Stimulated activated CD8-positive, alpha-beta memory T cell treated with anti-CD3 and anti-CD28 coated beads, Interleukin-12 subunit alpha, Interleukin-12 subunit beta, amount 100 ng/mL, for 24 hours (primary cell): ENCODE measurements around the gene LEMD2.

Experiments used
- DNase-seq: peaks from one replicate; pipeline ENCODE4 v3.0.0-alpha.2; 2020; ENCODE audit errors: extremely low read depth

LEMD2 gene

DNA sequence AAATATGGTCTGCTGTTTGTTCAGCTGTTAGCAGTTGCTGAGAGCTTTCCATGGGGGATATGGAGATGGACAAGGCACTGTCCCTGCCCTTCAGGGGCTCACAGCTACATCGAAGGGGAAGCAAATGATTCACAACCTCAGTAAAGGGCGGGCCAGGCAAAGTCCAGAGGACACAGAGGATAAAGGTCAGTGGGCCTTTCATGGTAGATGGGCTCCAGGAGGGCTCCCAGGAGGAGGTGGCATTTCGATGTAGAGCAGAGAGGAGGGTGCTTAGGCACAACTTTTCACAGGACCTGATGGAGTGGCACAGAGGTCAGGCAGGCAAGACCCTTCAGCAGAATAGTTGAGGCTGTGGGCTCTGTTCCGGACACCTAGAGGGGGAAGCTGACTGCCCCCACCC, 30.1 kb upstream of the LEMD2 start:
- DNase-seq, result no peak

DNA sequence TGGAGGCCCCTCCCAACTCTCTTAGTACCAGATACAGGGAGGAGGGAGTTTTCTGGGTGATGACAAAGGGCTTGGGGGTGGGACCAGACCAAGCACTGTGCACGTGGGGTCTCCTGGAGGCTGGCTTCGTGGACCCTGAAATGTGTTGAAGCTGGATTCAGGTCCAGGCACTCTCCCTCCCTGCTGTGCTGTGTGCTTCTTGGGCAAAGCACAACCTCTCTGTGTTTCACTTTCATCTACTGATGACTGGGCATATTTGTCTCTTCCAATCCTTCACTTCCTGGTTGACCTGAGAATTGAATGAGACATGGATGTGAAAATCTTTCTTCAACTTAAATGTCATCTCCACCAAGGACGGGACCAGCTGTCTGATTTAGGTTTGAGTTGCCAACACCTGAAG, 29.4 kb upstream of the LEMD2 start:
- no peak for DNase-seq

DNA sequence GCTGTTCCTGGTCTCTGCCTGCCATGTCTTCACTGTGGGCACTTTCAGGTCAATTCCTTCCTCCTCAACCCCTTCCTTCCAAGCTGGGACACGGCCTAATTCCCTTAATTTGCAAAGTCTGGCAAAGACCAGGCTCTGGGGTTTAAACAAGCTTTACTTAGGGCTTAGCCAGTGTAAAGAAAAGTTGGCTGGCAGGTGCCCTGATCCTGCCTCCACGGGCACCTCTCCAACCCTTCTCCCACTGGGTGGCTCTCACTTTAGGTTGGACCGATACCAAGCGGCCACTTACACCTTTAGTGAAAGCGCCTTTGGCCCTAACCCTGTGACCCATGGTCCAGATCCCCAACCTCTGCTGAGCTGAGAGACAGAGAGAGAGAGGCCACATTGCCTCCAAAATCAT, 28.6 kb upstream of the LEMD2 start:
- DNase-seq, result no peak

DNA sequence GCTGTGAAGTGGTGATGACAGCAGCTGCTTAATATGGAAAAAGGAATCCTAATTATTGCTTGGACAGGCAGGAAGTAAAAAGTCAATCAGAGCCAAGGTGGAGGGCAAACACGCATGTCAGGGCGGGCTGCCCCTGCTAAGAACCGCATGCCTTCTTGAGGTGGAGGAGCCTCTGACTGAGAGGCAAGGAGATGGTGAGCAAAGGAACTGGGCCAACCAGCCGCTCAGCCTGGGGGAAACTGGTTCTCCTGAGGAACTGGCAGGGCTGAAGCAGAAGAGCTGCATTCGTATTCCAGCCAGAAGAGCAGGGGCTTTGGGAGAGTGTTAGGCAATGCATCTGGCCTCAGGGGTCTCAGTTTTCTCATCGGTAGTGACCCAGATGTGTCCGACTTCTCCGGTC, 28.0 kb upstream of the LEMD2 start:
- no peak for DNase-seq

DNA sequence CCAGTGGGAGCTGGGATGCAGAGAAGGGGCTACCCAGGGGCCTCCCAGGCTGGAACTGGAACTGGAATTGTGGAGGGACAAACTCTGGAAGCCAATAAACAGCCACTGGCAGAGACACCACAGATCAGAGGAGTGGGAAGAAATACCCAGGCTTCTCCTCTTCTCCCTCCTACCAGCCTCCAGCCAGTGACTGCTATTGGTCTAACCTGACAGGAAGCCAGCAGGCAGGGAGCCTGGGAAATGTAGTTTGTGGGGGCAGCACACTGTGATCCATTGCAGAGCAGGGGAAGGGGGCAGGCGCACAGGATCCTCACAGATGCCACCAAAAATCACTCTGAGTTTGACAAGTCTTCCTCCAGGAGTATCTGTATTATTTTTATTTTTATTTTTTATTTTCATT, 26.9 kb upstream of the LEMD2 start:
- no peak for DNase-seq

DNA sequence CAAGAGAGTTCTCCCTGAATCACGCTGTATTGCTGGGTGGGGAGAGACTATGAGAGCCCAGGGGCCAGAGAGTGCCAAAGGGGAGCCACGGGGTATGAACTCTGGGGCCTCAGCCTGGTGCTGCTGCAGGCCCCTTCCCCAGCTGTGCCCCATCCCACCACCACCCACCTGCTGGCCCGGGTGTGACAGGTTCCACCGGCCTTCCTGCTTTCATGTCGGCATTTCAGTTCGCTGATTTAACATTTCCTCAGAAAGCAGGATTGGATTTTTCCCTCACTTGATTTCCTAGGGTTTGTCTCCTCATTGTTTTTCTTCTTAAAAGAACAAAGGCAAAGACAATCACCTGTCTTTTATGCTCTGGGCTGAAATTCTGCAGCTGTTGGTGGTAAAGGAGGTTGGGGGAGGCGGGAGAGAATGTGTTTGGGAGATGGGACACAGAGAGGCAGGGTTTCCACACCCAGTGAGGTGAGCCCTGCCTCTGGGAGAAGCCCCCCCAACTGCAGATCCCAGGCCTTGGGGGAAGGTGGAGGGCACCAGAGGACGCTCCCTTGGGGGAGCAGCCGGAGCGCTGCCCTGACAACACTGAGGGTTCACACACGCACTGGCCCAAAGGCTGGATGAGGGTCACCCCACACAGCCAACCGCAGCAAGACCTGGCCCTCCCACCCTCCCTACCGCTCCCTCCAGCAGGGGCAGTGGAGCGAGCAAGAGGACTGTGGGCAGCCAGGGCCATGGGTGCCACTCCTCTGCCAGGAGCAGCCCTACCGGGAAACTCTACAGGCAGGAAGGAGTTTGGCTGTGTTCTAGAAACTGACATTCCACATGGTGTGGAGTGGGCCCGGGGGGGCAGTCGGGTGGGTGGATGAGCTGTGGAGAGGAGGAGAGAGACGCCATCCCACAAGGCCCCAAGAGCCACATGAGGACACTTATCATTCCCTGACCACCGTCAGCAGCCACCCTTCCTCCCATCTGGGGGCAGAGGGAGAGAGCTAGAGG, 25.4 kb upstream of the LEMD2 start:
- DNase-seq, result no peak

DNA sequence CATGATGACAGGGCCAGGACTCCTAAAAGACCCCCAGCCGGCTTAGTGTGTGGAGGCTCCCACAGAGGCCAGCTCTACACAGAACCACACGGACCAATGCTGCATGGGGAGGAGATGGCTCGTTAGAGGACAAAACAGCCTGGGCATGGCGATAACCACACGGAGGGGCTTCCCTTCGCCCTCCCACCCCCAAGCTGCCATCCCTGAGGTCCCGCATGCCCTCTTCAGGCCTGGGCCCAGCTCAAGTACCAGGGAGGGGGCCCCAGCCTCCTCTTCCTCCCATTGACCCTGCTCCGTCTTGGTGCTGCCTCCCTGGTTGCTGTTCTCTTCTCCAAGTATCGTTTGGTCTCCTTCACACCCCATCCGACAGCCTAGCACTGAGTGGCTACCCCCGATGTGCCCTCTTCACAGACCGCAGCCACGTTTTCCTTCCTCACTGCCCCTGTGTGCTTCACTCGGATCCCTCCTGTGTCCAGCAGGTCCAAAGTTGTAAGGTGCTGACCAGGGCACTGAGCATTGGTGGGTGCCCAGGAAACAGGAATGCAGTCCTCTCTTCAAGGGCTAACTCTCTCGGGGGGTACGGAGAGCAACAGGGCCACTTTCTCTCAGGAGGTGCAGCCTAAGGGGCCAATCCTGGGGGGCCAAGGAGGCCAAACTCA, 24.4 kb upstream of the LEMD2 start:
- no peak for DNase-seq

DNA sequence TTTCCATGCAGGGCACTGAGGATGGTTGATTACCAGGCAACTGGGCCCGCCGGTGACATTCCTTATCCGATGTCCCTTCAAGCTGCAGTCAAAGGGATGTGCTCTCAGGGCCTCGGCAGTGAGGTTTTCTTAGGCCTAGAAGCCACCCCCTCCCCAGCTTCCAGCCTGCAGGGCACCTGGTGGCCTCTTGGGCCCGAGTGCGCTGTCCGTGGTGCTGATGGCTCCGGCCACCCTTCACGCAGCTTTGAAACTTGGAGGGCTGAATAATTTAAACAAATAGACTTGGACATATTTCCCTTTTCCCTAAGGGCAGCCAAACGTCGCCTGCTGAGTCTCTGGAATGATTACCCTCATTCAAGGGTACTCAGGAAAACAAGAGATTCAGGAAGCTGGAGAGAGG, 23.7 kb upstream of the LEMD2 start:
- no peak for DNase-seq

DNA sequence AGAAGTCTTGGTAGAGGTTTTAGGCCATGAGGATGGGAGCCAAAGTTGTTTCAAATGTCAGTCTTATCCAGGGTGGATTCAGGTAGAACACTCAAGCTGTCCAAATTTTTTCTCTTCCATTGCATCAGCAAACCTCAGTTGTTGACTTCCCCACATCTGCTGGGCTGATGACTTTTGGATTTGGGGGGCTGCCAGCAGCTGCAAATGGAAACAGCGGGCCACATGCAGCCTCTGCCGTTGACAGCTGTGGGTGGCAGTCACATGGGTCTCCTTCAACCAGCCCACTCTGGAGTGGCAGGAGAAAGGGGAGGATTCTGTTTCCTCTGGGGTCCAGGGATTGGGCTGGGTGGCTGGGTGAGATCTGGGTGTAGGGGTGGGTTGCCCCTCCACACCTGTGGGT, 20.7 kb upstream of the LEMD2 start:
- DNase-seq, result no peak

DNA sequence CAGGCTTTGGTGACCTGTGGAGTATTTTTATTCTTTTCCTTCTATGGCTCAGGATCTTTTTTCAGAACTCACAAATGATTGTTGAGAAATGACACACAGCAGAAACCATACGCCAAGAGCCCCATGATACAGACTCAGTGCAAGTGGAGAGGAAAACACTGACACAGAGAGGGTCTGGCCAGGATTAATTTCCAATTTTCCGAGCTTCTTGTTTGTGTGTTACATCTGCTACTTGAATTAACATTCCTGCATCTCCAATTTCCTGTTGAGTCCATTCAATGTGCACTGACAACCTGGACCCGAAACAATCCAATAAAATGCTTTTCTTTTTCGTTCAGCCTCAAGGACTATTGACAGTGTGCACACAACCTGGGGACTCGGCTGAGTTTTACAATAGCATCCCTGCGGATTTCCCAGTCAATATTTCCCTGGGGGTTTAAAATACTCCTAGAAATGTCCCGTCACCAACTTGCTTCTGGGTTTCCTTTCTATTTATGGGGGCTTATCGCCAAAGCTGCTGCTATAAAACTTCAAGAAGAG, 19.8 kb upstream of the LEMD2 start:
- DNase-seq, result no peak

DNA sequence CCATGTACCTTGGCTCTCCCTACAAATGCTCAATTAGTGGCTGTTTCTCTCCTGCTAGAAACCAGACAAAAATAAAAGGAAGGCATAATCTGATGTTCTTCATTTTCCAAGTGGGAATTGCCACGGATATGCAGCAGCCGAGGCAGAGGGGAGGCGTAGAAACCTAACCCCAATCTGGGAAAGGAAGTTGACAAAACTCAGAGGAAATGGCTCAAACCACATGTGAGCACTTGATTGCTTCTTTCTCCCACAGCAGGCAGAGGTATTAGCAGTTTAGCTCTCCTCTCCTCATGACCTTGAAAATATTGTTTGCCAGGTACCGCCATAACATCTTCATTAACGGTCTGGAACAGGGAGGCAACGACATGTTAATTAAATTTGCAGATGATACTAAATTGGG, 18.7 kb upstream of the LEMD2 start:
- no peak for DNase-seq

DNA sequence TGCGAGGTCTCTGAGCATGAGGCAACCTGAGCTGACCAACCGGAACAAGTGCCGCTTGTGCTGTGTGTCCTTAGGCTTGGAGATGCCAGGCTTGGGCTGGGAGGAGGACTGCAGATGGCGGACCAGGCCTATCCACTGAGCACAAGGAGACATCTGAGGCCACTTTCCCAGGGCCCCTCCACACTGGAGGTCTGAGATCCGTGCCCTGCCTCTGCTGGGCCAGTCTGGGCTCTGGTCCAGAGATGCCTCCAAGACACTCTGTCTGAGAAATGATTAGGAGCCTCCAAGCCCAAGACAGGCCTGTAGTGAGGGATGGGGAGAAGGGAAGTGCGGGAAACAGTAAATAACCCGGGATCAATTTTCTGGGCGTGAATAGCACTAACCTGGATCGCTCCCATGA, 17.9 kb upstream of the LEMD2 start:
- DNase-seq, result no peak

DNA sequence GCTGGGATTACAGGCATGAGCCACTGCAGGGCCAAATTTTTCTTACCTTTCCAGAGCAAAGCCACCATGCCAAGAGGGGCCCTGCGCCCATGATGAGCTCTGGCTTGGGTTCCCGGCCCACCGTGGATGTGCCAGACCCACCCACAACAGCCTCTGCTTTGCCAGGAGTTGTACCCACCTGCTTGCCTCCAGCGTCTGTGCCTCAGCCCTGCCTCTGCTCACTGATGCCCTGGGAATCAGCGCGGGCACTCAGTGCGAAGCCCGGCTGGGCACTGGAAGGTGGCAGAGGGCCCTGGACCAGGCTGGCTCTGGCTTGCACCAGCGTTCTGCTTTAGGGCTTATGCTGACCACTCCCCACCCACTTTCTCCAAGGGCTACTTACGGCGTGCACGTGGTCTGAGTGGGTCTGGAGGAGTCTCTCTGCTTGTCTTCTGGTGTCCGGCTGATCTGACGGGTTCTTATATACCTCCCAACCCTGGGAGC, 14.7 kb upstream of the LEMD2 start, which contains the start of gene MLN:
Gene MLN (minus strand): TSS at position 433 of the 483 bp plus-strand sequence. CDS start 2,840 bp downstream, outside the sequence.
- DNase-seq, result no peak

DNA sequence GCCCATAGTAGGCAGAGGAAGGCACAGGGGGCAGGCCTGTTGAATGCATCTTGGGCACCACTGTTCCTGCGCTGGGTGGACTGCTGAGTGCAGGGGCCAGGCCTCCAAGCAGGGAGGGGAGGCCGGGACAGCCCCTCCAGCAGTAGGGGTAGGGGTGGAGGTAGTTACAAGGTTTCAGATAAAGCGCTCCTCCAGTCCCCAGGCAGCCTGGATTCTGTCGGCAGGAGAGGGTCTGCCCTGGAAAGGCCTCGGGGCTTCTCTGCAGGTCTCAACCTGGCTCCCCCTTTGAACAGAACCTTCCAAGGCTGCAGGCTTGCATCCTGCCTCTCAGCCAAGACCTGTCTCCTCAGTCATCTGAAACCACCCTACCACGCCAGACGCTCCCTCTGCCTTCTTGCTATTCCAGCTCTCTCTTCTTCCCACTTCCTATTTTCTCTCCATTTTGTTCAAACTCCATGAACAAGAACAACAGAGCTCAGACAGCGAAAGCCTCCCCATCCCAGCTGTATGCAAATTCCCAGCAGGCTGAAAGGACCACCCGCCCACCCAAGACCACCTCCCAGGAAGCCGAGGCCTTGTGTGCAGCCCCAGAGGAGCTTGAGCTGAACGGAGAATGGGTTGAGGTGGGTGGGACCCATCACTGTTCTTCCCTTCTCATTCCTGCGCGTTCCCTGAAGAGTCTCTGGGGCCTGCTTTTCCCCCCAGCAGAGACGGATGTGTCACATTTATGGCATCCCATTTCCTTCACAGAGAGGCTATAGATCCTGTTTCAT, 13.4 kb upstream of the LEMD2 start:
- DNase-seq, result no peak

DNA sequence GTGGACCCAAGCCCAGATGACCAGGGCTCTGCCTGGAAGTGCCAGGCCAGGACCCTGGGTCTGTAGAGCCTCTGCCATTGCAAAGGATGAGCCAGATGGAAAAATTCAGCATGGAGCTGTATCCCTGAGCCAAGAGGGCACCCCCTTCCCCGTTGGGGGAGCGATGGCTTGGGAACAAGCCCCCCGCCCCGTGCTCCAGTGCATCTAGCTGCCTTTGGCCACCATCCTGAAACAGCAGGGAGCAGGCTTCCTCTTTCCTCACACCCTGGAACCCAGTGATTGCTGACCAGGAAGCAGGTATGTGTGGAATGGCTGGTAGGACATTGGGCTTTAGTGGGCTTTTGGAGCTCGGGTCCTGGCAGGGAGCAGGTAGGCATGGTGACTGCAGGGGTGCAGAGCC, 12.7 kb upstream of the LEMD2 start:
- no peak for DNase-seq

DNA sequence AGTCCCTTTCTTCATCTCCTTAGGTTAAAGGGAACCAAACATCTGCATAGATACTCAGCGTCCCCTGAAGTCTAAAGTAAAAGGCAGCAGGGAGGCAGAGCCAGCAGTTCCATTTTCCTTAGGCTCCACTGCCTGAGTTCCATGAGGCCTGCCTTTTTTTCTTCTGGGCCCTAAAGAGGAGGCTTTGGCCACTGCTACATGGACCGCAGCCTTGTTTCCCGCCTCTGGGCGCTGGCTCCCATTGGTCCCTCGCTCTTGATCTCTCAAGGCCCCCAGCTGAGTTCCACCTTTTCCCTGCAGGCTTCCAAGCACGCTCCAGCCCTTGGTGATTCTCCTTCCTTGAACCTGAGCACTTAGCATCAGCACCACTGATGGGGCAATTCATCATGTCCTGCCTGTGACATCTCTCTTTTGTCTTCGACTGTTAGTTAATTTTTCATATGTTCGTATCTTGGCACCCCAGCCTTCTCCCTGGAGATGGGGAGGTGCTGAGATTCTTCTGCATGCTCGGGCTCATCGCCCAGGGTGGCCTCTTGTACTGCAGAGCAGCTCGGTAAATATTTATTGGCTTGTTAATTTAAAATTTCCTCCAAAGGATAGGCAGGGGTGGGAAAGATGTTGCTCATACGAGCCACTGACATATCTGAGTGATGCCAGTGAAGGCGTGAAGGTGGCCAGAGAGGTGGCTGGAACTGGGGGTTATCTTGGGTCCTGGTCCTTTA, 11.5 kb upstream of the LEMD2 start:
- no peak for DNase-seq

DNA sequence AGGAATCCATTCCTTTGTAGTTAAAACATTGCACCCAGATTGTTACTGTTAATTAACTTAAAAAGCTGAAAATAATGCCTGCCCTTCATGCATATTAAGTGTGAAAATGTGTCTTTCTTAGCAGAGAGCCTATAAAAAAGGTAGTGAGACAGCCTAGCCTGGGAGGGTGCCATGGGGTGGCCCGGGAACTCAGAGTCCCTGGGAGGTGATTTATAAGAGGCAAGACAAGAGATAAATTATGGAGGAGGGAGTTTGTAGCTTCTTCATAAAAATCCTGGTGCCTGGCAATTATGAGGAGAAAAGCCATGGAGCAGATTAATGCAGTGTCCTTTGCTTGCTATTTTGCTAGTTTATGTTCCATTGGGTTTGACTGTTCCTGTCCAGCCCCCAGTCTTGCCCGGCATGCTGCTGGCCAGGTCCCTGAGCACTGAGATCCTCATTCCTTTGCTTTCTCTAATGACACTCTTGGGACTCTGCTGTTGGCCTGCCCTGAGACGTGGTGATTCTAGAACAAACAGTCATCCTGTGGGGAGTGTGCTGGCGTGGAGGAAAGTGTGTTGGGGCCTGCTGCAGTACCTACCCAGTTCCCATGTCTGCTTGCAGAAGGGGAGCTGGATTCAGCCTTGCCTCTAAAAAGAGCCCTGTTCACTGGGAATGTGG, 10.7 kb upstream of the LEMD2 start:
- no peak for DNase-seq

DNA sequence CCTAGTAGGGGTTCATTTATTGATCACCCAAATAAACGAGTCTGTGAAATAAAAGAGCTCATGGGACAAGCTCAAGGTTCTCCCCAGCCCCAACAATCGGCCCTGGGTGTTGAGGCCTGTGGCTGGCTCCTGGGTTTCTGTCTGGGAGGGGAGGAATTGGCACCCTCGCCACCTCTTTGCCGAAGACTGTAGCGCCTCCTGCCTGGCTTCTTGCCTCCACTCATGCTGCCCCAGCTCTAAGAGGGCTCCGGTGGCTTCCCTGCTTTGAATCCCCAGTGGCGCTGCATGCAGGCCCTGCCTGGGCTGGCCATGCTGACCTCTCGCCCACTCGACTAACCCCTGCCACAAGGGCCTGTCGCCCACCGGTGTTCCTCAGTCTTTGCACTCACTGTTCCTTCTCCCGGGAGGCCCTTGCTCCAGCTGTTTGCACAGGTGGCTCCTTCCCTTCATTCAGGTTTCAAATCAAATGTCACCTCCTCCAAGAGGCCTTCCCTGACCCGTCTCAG, 9.5 kb upstream of the LEMD2 start:
- DNase-seq, result no peak

DNA sequence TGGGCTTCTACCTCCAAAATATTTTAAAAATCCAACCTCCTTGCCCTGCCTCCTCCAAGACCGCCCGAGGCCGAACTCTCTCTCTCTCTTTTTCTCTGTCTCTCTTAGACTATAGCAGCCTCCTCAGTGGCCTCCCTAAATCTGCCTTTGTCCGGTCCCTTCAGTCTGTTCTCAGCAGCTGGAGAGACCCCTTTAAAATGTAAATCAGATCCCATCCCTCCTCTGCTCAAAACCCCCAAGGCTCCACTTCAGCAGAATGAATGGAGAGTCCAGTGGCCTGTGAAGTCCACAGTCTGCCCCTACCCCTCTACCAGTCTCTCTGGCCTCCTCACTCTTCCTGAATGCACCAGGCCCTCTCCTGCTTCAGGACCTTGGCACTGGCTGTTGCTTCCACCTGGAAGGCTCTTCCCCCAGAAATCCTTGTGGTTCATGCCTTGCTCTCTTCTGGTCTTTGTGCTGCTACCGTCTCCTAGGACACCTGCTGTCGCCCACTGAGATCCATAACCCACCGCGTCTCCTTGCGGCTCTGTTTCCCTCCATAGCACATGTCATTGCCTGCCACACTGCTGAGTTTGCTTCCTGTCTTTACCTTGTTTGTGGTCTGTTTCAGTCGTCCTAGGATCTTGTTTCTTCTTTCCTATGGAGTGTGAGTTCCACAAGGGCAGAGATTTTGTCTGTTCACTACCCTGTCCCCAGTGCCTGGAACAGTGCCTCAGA, 8.9 kb upstream of the LEMD2 start:
- no peak for DNase-seq
